SK-MEL-5 (cell line): ENCODE results near the gene GNL3. TPM values are rescaled to one million over a fixed set of nuclear protein-coding genes. Genes with fewer than 3 reads are reported as not detected.
"Not testable (repeated sequence)": the region's sequence is repeated elsewhere in the genome, so short reads cannot be mapped to it uniquely, and the experiment has no call there.

Experiments used
- DNase-seq: peaks from one replicate; pipeline ENCODE4 v3.0.0-alpha.2; 2016; ENCODE audit warnings: low read depth, low spot score
- in situ Hi-C: cut with HindIII; loops from 2 replicates; pipeline ENCODE4 v1.10.0; 2016; ENCODE audit warnings: low sequenced_read_pairs, high pct_unique_total_duplicates, low pct_unique_long_range_greater_than_20kb
- polyA plus RNA-seq, 2 experiments: library from polyadenylated mRNA; depleted of rRNA; stranded (reverse); fragments of >200 nt; gene quantifications; 2 replicates each; pipeline ENCODE4 v1.2.3, GENCODE V29; 2015
- total RNA-seq: library from RNA; depleted of rRNA; stranded (reverse); fragments of >200 nt; shearing (Covaris generic); gene quantifications from 2 replicates; pipeline ENCODE4 v1.2.3, GENCODE V29; 2014; rRNA removed

GNL3 gene, protein sequence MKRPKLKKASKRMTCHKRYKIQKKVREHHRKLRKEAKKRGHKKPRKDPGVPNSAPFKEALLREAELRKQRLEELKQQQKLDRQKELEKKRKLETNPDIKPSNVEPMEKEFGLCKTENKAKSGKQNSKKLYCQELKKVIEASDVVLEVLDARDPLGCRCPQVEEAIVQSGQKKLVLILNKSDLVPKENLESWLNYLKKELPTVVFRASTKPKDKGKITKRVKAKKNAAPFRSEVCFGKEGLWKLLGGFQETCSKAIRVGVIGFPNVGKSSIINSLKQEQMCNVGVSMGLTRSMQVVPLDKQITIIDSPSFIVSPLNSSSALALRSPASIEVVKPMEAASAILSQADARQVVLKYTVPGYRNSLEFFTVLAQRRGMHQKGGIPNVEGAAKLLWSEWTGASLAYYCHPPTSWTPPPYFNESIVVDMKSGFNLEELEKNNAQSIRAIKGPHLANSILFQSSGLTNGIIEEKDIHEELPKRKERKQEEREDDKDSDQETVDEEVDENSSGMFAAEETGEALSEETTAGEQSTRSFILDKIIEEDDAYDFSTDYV
- 199 TPM in 2 replicates for total RNA-seq
- polyA plus RNA-seq (2015; cell fraction: cytosol; rRNA removed) = 156 and 162 TPM in 2 replicates
- polyA plus RNA-seq (2015; cell fraction: nucleus; rRNA removed) = 680 and 818 TPM in 2 replicates

DNA sequence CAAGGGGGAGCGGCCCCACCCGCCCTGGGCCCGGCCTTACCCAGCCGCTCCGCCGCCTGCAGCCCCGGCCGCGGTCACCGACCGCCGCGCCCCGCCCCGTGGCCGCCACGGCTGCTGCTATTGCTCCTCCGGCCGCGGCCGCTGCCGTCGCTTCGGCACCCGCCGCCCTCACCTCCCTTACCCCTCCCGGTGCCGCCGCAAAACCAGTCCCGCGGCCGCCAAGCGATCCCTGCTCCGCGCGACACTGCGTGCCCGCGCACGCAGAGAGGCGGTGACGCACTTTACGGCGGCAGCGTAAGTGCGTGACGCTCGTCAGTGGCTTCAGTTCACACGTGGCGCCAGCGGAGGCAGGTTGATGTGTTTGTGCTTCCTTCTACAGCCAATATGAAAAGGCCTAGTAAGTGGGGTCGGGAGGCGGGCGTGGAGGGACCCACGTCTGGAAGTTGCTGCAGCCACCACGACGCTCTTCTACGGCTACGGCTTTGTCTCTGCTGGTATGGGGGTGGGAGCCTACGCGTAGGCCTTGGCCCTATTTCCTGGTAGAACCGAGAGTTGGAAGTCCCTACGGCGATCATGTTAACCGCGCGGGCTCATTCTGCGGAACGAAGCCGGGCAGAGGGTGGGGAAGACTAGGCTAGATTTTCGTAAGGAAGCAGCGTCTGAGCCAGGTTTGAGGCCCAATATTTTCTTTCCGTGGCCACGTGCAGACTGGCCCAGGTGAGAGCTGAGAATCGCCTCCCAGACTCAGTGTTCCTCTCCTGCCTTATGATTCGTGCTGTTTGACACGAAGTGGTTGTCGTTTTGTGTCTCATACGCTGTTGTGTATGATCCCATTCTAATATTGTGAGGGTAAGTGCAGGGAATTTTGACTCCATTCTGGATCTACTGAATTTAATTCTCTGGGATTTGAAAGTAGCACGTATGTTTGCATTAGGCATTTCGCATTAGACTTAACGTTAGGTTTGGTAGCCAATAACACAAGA, at the start of gene GNL3, which contains the start of gene PBRM1:
TSS of gene GNL3 (plus strand) at position 324 of the 983 bp plus-strand sequence. CDS start at position 385, 61 bp downstream.
TSS of gene PBRM1 (minus strand) at position 205 of the 983 bp plus-strand sequence.
- peak; percentile 95 for DNase-seq
- in situ Hi-C loops = no loop called here

DNA sequence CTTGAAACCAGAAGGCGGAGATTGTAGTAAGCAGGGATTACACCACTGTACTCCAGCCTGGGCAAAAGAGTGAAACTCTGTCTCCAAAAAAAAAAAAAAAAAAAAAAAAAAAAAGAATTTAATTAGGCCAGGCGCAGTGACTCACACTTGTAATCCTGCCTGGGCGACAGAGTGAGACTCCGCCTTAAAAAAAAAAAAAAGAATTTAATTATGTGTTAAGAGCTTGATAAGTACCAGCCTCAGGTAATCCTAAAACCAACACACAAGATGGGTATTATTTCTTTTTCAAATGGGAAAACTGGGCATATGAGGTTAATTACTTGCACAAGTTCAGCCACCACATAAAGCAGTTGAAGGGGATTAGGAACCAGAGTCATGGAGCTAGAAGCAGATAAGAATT, 49.2 kb upstream of the GNL3 start:
- in situ Hi-C loops = no loop called here

DNA sequence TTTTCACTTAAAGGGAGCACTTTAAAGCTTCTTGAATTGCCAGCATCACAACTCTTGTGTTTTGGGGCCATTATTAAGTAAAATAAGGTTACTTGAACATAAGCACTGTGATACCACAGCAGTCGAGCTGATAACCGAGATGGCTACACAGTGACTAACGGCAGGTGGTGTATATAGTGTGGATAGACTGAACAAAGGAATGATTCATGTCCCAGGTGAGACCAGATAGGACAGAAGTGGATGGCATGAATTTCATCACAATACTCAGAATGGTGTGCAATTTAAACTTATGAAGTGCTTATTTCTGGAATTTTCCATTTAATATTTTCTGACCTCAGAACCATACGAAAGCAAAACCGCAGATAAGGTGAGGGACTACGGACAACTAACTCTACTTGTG, 40.3 kb upstream of the GNL3 start:
- in situ Hi-C loops = no loop called here
- no peak for DNase-seq

More for the DNA sequence above, 49.2 kb upstream of the GNL3 start:
- DNase-seq = no peak

DNA sequence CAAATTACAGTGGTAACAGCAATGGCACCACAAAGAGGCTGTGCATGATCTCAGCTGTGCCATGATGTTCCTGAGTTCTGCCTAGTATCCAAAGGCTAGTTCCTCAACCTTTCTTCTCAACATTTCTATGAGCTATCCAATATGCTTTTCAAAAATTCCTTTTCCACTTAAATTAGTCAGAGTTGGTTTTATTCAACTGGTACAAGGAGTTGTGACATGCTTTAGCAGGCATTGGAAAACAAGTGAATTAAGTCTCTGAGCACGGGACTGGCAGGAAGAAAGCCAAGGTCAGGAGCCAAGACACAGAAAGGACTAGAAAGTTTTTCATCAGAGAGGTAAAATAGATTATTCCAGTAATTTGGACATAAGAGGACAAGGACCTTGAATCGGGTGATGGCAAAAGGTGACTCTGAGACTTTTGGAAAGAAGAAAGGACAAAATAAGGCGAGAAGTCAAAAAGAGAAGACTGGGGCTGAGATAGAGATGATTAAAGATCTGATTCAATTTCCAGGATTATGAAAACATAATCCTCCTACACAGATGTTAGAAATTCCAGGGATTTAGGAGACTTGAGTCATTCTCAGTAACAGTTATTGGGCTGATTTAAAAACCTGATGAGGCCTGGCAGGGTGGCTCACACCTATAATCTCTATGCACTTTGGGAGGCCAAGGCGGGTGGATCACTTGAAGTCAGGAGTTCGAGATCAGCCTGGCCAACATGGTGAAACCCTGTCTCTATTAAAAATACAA, 36.2 kb upstream of the GNL3 start:
- no peak for DNase-seq
- in situ Hi-C loops = no loop called here

DNA sequence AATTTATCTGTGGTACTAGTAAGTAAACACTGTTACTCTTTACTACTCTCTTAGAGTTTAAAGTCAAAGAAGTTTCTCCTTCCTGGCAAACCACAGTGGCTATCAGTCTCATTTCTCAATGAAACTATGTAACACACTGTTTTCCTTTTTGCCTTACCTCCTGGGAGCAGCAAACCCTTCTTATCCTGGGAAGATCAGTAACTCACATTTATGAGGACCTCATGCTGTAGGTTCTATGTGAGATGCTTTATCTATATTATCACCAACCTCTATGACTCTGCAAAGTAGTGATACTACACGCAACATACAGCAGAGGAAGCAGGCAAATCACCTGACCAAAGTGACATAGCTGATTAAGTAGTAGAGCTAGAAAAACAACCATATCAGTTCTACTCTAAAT, 35.4 kb upstream of the GNL3 start:
- no peak for DNase-seq
- in situ Hi-C loops = no loop called here

DNA sequence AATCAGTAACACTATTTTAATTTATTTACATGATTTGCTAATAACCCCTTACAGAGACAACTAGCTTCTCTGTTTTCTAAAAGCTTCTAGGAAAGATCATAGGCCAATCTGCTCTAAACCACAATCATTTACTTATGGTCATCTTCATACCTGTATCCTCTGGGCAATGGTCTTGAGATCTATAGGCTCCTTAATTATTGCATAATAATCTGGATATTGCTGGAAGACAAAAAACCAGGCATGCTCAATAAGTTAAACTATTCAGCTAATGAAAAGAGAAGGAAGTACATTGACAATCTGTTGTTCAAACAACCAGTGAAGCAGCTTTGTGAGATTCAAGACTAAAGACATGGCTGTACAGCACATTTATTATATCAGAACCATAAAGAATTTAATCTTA, 34.2 kb upstream of the GNL3 start:
- in situ Hi-C loops = no loop called here
- no peak for DNase-seq

DNA sequence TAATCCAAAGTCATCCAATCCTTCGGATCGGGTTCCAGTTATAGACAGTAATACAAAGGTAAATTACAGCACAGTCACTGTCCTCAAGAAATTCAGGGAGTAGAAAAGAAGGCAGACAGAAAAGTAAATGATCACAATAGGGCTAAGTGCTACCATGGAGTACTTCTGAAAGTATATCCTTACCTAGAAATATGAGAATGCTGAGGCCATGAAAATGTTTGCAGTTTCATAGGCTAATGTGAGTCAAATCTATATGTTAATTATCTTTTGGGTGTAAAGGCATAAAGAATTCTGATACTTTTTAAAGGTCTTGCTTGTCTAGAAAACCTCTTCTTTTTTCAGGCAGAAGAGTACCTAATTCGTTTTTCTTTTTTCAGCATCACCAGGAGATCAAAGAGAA, 29.9 kb upstream of the GNL3 start:
- DNase-seq = no peak
- in situ Hi-C loops = no loop called here

DNA sequence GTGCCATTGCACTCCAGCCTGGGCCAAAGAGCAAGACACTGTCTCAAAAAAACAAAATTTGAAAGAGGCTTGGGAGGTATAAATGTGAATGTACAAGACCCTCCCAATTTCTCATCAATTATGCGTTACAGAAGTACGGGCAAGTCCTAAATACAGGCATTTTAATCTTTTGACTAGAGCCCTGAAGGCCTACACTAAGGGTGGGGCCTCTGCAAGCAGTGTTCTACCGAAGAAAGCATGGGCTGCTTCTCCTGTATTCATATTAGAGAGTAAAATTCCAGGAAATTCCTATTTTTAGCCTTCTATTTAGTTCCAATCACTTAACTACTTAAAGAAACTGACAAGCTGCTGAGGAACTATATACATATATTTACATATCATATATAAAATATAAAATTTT, 25.8 kb upstream of the GNL3 start:
- DNase-seq = no peak
- in situ Hi-C loops = no loop called here

DNA sequence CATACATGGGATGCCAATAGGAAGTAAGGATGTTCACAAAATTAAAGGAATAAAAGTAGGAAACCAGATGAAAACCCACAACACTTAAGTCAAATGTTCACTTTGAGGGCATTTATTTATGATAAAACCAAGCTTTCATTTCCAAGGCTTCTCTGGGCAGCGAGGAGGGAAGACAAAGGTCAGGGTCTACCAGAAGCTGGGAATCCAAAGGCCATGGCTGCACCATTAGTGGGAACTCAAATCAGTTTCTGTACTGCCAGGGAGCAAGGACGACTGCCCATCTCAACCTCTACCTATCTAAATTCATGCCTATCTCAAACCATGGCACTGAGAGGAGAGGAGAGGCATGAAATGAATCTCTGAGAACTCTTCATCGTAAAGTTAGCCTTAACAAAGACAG, 22.7 kb upstream of the GNL3 start:
- DNase-seq = no peak
- in situ Hi-C loops = no loop called here

DNA sequence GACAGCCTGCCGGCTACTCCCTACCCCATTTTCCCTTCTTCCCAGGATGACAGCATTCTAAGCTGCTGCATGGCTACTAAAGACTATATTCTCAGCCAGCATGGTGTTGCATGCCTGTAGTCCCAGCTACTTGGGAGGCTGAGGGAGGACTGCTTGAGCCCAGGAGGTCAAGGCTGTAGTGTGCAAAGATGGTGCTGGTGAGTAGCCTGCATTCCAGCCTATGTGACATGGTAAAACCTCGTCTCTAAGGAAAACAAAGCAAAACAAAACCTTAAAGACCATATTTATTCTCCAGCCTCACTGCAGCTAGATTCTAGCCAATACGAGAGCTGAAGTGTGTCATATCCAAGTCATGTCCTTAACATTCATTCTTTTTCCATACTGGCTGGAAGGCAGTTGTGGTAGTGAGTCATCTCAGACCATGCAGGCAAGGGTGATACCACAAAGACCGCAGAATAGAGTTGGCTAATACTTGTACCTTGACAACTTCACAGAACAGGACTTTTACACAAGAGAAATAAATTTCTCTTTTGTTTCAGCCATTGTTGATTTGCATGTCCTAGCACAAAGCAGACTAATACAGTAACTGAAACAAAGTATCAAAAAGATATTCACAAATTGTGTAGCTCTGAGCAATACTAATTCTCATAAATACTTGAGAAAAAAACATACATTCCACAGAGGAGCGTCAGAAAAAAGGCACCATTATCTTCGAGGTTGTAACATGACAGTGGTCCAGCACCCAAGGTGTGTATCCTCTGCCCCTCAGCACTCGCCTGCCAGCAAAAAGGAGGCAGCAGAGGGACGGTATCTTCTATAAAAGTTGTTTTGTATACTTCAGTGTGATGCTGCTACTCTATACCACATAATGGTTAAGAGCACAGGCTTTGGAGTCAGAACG, 15.0 kb upstream of the GNL3 start:
- peak; percentile 92 for DNase-seq
- in situ Hi-C loops = no loop called here

DNA sequence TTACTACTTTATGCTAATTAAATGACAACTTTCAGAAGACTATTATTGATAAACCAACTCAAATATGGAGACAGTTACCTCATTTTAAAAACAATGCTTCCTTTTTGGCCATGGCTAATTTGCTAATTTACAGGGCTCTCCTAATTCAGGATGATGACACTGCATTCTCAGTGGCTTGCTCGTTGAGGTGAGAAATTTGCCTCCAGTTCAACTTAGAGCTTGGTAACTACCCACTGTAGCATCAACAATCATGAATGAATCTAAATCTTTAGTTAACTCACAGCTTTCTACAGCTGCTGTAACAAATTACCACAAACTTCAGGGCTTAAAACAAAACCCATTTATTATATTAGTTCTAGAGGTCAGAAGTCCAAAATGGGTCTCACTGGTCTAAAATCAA, 14.2 kb upstream of the GNL3 start:
- in situ Hi-C loops = no loop called here
- no peak for DNase-seq

DNA sequence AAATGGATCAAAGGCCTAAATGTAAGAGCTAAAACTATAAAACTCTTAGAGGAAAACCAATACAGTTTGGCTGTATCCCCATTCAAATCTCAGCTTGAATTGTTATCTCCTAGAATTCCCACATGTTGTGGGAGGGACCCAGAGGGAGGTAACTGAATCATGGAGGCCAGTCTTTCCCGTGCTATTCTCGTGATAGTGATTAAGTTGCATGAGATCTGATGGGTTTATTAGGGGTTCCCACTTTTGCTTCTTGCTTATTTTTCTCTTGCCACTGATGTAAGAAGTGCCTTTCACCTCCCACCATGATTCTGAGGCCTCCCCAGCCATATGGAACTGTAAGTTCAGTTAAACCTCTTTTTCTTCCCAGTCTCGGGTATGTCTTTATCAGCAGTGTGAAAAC, 9.6 kb upstream of the GNL3 start:
- in situ Hi-C loops = not testable (repeated sequence)

DNA sequence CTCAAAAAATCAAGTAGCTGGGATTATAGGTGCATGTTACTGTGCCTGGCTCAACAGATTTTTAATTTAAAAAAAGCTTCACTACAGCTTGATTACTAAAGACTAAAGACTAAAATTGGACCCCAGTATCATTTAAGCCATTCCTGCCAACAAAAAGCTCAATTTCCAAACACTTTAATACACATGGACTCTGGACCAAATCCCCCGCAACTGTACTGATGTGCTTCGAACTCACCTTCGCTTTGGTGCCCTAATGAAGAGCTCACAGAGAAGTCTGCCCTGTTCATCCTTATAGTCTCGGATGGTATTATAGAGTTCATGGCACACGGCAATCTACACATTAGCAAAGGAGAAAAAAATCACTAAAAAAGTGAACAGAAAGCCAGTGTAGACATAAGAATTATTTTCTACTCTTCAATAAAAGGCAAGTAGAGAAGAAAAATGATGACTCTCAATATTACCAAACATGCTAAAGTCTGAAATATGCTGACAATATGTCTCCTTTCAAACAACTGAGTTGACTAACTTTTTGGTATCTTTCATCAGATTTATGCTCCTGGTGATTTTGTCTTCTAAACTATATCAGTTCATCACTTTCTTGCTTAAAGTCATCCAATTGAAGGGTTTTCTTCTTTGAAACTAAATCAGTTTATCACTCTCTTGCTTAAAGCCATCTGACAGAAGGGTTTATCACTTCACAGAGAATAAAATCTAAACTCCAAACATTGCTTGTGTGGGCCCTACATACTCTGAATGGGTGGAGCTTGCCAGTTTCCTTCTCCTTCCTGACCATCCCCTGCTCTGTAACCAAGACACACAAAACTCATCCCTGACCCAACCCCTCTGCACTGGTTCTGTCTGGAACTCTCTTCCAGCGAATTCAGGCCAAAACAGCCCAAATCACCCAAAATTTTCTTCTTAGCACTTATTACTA, 7.3 kb upstream of the GNL3 start:
- DNase-seq = no peak
- in situ Hi-C loops = no loop called here

More for the DNA sequence above, 9.6 kb upstream of the GNL3 start:
- DNase-seq = not testable (repeated sequence)

DNA sequence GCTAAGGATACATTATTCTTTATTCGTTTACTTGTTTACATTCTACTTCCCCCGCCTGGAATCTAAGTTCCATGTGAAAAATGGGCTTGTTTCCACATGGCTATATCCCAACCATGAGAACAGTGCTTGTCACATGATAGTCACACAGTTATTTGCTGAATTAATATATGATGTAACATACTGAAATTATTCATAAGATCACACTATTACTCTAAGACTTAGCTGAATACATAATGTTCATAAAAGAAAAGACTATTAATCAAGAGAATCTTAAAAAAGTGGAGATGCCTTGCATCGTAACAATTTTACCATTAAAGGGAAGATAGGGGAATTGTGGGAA, 6.7 kb upstream of the GNL3 start:
- DNase-seq = peak; percentile 30
- in situ Hi-C loops = no loop called here

DNA sequence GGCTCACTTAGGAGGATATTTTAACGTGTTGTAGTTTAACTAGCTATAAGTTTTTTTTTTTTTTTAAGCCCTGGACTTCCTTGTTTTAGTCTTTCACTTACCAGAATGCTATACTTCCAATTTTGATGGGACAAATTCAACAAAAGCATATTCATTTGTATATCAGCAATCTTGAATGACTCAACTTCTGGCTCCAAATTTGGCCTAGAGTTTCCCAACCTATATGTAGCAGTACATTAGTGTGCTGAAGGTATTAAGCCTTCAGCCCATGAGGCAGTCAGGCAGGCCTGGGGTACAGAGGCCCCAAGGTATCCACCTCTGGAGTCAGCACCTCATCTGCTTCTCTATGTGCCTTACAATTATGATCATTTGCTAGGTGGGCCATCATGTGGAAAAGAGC, 6.0 kb upstream of the GNL3 start:
- in situ Hi-C loops = no loop called here
- DNase-seq = no peak

DNA sequence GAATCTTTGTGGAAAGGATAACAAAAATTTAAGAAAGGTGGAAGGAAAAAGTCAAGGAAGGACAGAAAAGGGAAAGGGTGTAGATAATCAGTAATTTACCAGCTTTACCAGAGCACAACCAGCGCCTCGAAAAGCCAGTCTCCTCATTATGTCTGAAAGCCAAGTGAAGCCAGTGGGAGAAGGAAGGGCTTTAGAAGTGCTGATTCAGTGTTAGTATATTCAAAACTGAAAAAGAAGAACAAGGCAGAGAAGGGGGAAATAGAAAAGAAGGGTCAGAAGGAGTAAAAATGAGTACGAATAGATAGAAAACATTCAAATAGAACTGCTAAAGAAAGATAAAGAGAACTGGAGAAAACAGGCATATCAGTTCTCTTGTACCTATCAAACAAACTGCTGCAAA, 4.2 kb upstream of the GNL3 start:
- in situ Hi-C loops = no loop called here
- DNase-seq = no peak
